DMS 273 (cell line): ENCODE measurements around the gene GKN2.

Experiments
- DNase-seq: peaks from one replicate; lab custom pipeline; 2025; ENCODE audit not compliant: unreplicated experiment; lab: John Stamatoyannopoulos, UW

The GKN2 gene, protein sequence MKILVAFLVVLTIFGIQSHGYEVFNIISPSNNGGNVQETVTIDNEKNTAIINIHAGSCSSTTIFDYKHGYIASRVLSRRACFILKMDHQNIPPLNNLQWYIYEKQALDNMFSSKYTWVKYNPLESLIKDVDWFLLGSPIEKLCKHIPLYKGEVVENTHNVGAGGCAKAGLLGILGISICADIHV

GRCh38 chr2:68952887-68953521 lies at the start of gene GKN2:
TSS of gene GKN2 (minus strand) at chr2:68952893. CDS start at chr2:68952861, 32 bp downstream.
- DNase-seq = no peak

GRCh38 chr2:69001879-69002278 lies 49.2 kb upstream of the GKN2 start:
- DNase-seq = no peak

GRCh38 chr2:68997401-68997800 lies 44.7 kb upstream of the GKN2 start:
- no peak for DNase-seq

- no peak for DNase-seq
Measured at GRCh38 chr2:68995916-68996315, 43.2 kb upstream of the GKN2 start.

GRCh38 chr2:68994864-68995263 lies 42.2 kb upstream of the GKN2 start:
- DNase-seq = no peak

DNA sequence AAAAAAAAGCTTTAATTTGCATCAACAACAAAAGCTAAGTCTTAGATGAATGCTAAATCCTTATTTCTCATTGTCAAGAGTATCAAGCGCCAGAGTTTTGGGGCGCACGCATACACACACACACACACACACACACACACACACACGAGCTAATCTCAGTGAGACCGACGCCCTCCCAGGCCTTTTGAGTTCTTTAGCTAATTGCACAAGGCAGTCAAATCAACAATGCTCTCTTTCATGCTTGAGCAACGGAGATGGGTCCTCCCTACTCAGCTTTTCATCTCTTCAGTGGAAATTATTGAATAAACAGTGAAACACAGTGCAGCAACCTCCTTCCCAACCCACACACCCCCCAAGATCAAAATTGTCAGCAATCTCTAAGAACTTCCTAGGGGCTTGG lies 41.0 kb upstream of the GKN2 start:
- no peak for DNase-seq

GRCh38 chr2:68992933-68993332 lies 40.2 kb upstream of the GKN2 start:
- no peak for DNase-seq

- no peak for DNase-seq
Measured at GRCh38 chr2:68992341-68992740, 39.6 kb upstream of the GKN2 start.

GRCh38 chr2:68989035-68989434 lies 36.3 kb upstream of the GKN2 start:
- no peak for DNase-seq

DNA sequence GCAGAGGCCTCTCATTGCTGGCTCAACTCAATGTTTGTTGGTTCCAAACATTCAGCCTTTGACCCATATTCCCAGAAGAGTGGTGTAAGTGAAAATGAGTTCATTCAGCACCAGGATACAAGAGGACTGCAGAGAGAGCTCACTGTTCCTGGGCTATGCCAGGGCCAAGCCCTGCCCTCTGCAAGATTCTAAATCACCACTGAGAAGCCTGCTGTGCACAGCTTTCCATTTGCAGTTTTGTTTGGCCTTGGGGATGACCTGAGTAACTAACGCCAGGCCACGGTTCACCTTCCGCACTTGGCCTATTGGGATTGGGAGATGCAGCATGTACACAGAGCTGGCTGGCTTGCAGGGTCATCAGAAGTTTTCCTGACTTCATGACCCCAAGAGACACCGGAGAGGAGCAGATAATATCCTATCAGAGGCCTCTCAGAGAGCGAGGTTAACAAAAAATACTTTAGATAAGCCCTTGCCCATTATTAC lies 34.4 kb upstream of the GKN2 start:
- no peak for DNase-seq

DNA sequence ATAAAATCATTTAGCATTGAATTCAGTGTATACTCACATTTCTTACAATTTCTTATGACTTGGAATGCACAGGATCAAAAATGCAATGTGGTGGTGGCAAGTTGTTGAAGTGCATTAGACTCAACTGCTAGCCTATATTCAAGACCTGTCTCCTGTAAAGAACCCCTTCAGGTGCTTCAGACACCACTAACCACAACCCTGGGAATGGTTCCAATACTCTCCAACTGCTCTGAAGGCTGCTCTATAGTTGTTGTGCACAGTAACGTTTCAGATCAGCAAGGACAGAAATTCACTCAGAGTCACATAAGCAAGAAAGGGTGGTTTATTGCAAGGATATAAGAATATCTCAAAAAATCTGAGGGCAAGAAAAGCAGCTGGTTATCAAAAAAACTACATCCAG lies 28.3 kb upstream of the GKN2 start:
- peak; percentile 18 for DNase-seq

GRCh38 chr2:68978098-68978497 lies 25.4 kb upstream of the GKN2 start:
- DNase-seq = no peak

- DNase-seq = no peak
Measured at GRCh38 chr2:68977453-68977852, 24.8 kb upstream of the GKN2 start.

DNA sequence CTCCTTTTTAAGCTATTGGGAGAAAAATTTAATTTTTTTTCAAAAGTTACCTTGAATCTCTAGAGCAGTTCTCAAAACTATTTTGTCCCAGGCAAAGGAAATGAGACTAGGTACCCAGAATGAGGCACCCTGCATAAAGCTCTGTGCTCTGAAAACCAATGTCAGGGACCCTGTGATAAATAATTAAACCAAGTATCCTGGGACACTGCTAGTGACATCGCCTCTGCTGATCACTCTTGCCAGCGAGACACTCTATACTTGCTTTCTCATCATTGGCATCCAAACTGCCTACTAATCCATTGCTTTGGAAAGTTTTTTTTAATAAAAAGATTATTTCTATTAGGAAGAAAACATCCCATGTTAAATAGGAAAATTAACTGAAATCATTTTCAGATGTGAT lies 23.2 kb upstream of the GKN2 start:
- no peak for DNase-seq

GRCh38 chr2:68974946-68975665 lies 22.4 kb upstream of the GKN2 start:
- no peak for DNase-seq

DNA sequence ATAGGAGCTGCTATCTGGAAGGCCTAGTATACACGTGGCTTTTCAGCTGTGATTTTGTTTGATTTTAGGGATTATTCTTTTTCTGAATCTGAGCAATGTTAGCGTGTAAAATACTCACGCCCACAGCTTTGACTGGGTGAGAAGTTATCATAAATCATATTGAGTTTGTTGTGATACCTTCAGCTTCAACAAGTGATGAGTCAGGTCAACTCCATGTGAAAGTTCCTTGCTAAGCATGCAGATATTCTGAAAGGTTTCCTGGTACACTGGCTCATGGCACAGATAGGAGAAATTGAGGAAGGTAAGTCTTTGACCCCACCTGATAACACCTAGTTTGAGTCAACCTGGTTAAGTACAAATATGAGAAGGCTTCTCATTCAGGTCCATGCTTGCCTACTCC lies 21.6 kb upstream of the GKN2 start, which contains the start of gene GKN1:
GKN1 (plus strand) TSS at position 386 of the 400 bp plus-strand sequence. CDS start 42 bp downstream, outside the sequence.
- no peak for DNase-seq

GRCh38 chr2:68971591-68972231 lies 19.0 kb upstream of the GKN2 start:
- DNase-seq = no peak

DNA sequence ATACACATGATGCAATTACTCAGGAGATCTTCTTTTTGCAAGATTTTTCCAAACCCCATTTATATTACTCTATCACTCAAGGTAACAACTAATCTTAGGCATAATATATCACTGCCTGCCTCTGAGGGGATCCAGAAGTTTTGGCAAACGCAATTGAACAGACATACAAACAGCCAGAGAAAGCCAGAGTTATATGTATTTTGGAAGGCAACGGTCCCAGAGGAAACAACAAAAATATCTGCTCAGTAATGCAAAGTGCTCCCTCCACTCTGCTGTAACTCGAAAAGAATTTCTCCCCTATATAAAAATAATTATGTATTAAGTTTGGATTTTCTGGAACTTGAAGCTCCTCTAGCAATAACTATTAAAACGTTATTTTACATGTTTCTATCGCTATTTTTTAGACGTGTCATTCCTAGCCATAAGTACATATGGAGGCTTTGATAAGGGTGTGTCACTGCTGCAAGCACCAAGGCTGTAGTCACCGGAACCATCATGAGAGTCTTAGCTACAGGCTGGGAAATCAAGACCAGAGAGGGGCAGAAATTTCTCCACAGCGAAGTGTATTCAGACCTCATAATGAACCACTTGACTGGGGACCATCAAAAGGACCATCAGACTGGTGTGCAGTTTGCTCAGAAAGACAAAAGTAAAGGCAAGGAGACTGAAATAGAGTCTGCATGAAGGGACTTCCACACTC lies 18.0 kb upstream of the GKN2 start:
- no peak for DNase-seq

DNA sequence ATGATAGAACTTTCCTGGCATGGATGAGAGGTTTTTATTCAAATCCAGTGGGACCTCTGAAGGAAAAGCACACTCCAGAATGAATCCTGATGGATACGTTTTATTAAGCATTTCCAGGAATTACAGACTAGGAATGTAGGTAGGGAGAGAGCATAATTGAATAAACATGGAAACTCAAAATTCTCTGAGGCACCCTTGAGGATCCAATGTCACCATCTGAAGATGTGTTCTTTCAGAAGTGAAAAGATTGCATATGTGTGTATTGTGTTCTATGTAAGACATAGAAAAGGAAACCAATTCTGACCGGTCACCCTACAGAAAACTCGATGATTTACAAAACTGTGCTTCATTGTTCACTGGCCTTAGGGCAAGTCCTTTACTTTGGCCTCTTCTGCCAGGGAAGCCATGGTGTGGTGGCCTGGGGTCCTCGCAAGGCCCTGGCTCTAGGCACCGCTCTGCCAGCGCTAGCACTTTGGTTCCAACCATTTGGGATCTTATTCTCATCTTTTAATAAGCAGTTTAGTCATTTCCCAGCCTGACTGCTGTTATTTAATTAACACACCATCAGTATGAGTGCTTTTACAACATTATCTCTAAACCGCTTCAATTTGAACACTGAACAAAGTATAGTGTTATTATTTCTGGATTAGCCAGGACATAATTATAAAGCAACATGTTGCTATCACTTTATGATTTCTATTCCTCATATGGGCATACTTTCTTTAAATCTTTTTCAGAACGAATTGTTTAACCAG lies 17.2 kb upstream of the GKN2 start:
- no peak for DNase-seq

- no peak for DNase-seq
Measured at GRCh38 chr2:68968221-68968620, 15.5 kb upstream of the GKN2 start.
